Neural cell (in vitro differentiated cells): ENCODE results near the gene PAOX. TPM values are rescaled to one million over a fixed set of nuclear protein-coding genes. Genes with fewer than 3 reads are reported as not detected.

Experiments
- H2AFZ ChIP-seq: fragments of 200-600, 300-800 bp; sonication (generic), shearing (Covaris generic); 2 replicates; pipeline ENCODE4 v1.6.0; 2014; ENCODE audit warnings: low read depth, mild to moderate bottlenecking, antibody characterized with exemption, low read length, moderate library complexity
- H3F3A ChIP-seq: fragments of 200-600 bp; shearing (Covaris generic); 2 replicates; pipeline ENCODE4 v1.6.1; 2016; ENCODE audit warnings: mild to moderate bottlenecking, moderate library complexity, mixed read lengths, antibody characterized with exemption, low read length; ENCODE audit not compliant: insufficient read depth, poor library complexity, severe bottlenecking
- H3K27ac ChIP-seq: fragments of 200-600, 300-800 bp; sonication (generic), shearing (Covaris generic); 2 replicates; pipeline ENCODE4 v1.5.1; 2014; ENCODE audit warnings: mild to moderate bottlenecking, low read length, moderate library complexity
- H3K27me3 ChIP-seq: fragments of 300-800, 200-600 bp; sonication (generic), shearing (Covaris generic); 2 replicates; pipeline ENCODE4 v1.6.0; 2014; ENCODE audit warnings: mild to moderate bottlenecking, low read depth, low read length, moderate library complexity; ENCODE audit not compliant: insufficient read depth
- H3K36me3 ChIP-seq: fragments of 300-800, 200-600 bp; sonication (generic), shearing (Covaris generic); 2 replicates; pipeline ENCODE4 v1.5.1; 2014; ENCODE audit warnings: mild to moderate bottlenecking, antibody characterized with exemption, low read length, moderate library complexity; ENCODE audit not compliant: insufficient read depth
- H3K4me2 ChIP-seq: fragments of 300-800, 200-600 bp; sonication (generic), shearing (Covaris generic); 2 replicates; pipeline ENCODE4 v1.6.0; 2014; ENCODE audit warnings: mild to moderate bottlenecking, low read length
- H3K4me3 ChIP-seq: fragments of 300-800, 200-600 bp; sonication (generic), shearing (Covaris generic); 2 replicates; pipeline ENCODE4 v1.5.1; 2014; ENCODE audit warnings: mild to moderate bottlenecking, low read length, moderate library complexity
- H3K79me2 ChIP-seq: fragments of 200-600 bp; shearing (Covaris generic); replicated peaks from 2 replicates; pipeline ENCODE4 v1.6.0; 2014; ENCODE audit warnings: mild to moderate bottlenecking, low read length, moderate library complexity; ENCODE audit not compliant: insufficient read depth
- H3K9ac ChIP-seq: fragments of 300-800, 200-600 bp; sonication (generic), shearing (Covaris generic); 2 replicates; pipeline ENCODE4 v1.6.1; 2016; ENCODE audit warnings: mild to moderate bottlenecking, low read length, mixed read lengths
- H3K9me2 ChIP-seq: fragments of 200-600 bp; shearing (Covaris generic); 2 replicates; pipeline ENCODE4 v1.6.1; 2016; ENCODE audit warnings: mild to moderate bottlenecking, low read length, mixed read lengths; ENCODE audit not compliant: insufficient read depth
- H3K9me3 ChIP-seq: fragments of 200-600, 300-800 bp; sonication (generic), shearing (Covaris generic); 2 replicates; pipeline ENCODE4 v1.6.1; 2016; ENCODE audit warnings: mild to moderate bottlenecking, mixed run types, low read length, moderate library complexity, mixed read lengths
- H4K20me1 ChIP-seq: fragments of 200-600 bp; shearing (Covaris generic); 2 replicates; pipeline ENCODE4 v1.6.1; 2016; ENCODE audit warnings: mild to moderate bottlenecking, mixed run types; ENCODE audit not compliant: insufficient read depth
- CTCF ChIP-seq: fragments of 450-650 bp; IDR thresholded peaks from 2 replicates; pipeline ENCODE4 v1.5.1; 2014; ENCODE audit warnings: antibody characterized with exemption, mild to moderate bottlenecking, moderate library complexity; ENCODE audit not compliant: poor library complexity, severe bottlenecking
- EP300 ChIP-seq: fragments of 450-650 bp; conservative IDR thresholded peaks from 2 replicates; pipeline ENCODE4 v1.6.1; 2014; ENCODE audit warnings: antibody characterized with exemption, mild to moderate bottlenecking, moderate library complexity; ENCODE audit not compliant: poor library complexity, severe bottlenecking
- EZH2 ChIP-seq: fragments of 200-600, 300-800 bp; shearing (Covaris generic), sonication (generic); IDR thresholded peaks from 2 replicates; pipeline ENCODE4 v1.6.1; 2014; ENCODE audit warnings: antibody characterized with exemption, low read length, borderline replicate concordance, mild to moderate bottlenecking; ENCODE audit not compliant: insufficient read depth, poor library complexity, severe bottlenecking
- MXI1 ChIP-seq: fragments of 450-650 bp; conservative IDR thresholded peaks from 2 replicates; pipeline ENCODE4 v1.6.1; 2014; ENCODE audit warnings: antibody characterized with exemption, mild to moderate bottlenecking; ENCODE audit not compliant: poor library complexity, severe bottlenecking
- POLR2AphosphoS5 ChIP-seq: IDR thresholded peaks from 2 replicates; pipeline ENCODE4 v1.6.1; 2012
- RAD21 ChIP-seq: fragments of 450-650 bp; conservative IDR thresholded peaks from 2 replicates; pipeline ENCODE4 v1.6.1; 2014; ENCODE audit warnings: antibody characterized with exemption, mild to moderate bottlenecking, moderate library complexity
- REST ChIP-seq: IDR thresholded peaks from 2 replicates; pipeline ENCODE4 v1.6.1; 2012; ENCODE audit warnings: borderline replicate concordance
- SMC3 ChIP-seq: fragments of 450-650 bp; conservative IDR thresholded peaks from 2 replicates; pipeline ENCODE4 v1.6.1; 2014; ENCODE audit warnings: antibody characterized with exemption, mild to moderate bottlenecking, moderate library complexity; ENCODE audit not compliant: poor library complexity
- TAF1 ChIP-seq: IDR thresholded peaks from 2 replicates; pipeline ENCODE4 v1.6.1; 2012; ENCODE audit warnings: low read depth
- polyA plus RNA-seq: library from polyadenylated mRNA; depleted of rRNA; stranded (reverse); fragments of >200 nt; gene quantifications from 2 replicates; pipeline ENCODE4 v1.2.3, GENCODE V29; 2014

PAOX gene
- polyA plus RNA-seq, 1 donor from 2014 or later: 3.0 TPM

GRCh38 chr10:133346413-133346812 lies 32.6 kb upstream of the PAOX start:
- H3K27me3 ChIP-seq: no peaks in the 10 kb centered on the region
- H3K27ac ChIP-seq: no peak overlapping the region
- H3K9me2 ChIP-seq: no peaks in the 10 kb centered on the region
- no peak overlapping the region for H3K4me2 ChIP-seq
- H3K36me3 ChIP-seq: no peaks in the 10 kb centered on the region
- no peak overlapping the region for H3K9ac ChIP-seq
- H3K4me3 ChIP-seq: no peak overlapping the region
- no peaks in the 10 kb centered on the region for H3F3A ChIP-seq
- no peaks in the 10 kb centered on the region for H3K9me3 ChIP-seq
- no peak for TF ChIP-seq POLR2AphosphoS5
- no peak for TF ChIP-seq SMC3
- no peak for TF ChIP-seq TAF1
- TF ChIP-seq RAD21: no peak
- H4K20me1 ChIP-seq: no peaks in the 10 kb centered on the region
- H3K79me2 ChIP-seq: no peaks in the 10 kb centered on the region
- no peak overlapping the region for H2AFZ ChIP-seq

GRCh38 chr10:133347710-133348517 lies 31.1 kb upstream of the PAOX start:
- TF ChIP-seq EP300: no peak
- TF ChIP-seq SMC3: no peak
- no peak for TF ChIP-seq CTCF
- TF ChIP-seq REST: no peak
- no peak for TF ChIP-seq MXI1
- TF ChIP-seq TAF1: no peak
- TF ChIP-seq POLR2AphosphoS5: no peak
- no peak for TF ChIP-seq RAD21
- no peak for TF ChIP-seq EZH2
- no peaks in the 10 kb centered on the region for H3K79me2 ChIP-seq

More at GRCh38 chr10:133347710-133348517, 31.1 kb upstream of the PAOX start:
- H3K9ac ChIP-seq: no peak overlapping the region
- no peak overlapping the region for H3K27ac ChIP-seq
- no peaks in the 10 kb centered on the region for H3K36me3 ChIP-seq
- no peaks in the 10 kb centered on the region for H3F3A ChIP-seq
- no peaks in the 10 kb centered on the region for H4K20me1 ChIP-seq
- H3K4me3 ChIP-seq: no peak overlapping the region
- no peaks in the 10 kb centered on the region for H3K27me3 ChIP-seq
- no peak overlapping the region for H2AFZ ChIP-seq
- no peaks in the 10 kb centered on the region for H3K9me2 ChIP-seq
- no peaks in the 10 kb centered on the region for H3K9me3 ChIP-seq
- H3K4me2 ChIP-seq: no peak overlapping the region
